ENCODE results near the gene PCNX3.
"Not testable (repeated sequence)": the region's sequence is repeated elsewhere in the genome, so short reads cannot be mapped to it uniquely, and the experiment has no call there.

The PCNX3 gene

DNA sequence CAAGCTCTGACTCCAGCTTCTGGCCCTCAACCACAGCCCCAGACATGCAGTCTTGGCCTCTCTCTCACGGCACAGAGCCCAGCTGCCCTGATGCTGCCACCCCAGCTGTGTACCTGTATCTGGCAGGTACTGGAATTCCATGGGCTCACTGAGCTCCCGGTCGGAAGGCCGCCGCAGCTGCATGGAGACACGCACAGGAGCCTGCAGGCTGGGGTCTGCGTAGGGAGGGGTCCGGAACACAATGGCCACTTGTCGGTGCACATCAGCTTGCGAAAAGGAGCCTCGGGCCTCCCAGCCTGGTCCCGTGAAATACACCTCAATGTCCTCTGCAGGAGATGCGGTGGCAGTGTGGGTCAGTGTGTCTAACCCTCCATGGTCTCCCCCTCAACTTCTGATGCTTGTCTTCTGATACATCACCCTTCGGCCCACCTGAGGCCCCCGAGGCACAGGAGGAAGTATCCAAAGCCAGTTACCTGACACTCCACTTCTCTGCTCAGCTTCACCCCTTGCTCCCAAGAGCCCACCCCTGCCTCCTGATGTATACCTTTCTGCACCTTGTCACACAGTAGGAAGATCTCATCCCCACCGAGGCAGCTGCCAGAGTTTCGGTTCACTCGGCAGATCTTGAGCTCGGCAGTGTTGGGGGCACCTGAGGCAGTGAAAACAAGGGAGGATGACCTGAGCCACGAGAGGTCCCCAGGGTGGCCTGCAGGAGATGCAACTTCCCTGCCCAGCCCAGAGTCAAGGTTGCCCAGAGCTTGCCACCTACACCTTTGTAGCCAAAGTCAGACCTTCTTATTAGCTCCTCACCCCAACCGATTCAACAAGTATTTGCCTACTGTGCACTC lies 42.8 kb downstream of the PCNX3 start:
- DNase-seq: no peak

DNA sequence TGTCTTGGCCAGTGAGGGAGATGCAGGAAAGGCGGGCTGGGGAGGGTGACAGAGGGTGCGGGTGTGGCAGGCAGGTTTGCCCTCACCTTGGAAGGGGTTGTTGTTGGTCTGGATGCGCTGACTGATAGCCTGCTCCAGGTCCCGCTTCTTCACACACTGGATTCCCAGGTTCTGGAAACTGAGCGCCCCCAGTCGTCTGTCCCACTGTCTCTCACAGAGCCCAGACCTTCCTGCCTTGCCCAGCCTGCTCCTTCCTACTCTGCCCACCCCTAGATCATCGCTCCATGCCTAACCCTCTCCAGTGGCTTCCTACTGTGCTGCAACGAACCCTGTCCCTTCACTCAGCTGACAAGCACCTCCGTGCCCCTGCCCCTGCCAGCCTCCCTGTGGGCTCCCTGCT lies 44.5 kb downstream of the PCNX3 start:
- no peak for DNase-seq

DNA sequence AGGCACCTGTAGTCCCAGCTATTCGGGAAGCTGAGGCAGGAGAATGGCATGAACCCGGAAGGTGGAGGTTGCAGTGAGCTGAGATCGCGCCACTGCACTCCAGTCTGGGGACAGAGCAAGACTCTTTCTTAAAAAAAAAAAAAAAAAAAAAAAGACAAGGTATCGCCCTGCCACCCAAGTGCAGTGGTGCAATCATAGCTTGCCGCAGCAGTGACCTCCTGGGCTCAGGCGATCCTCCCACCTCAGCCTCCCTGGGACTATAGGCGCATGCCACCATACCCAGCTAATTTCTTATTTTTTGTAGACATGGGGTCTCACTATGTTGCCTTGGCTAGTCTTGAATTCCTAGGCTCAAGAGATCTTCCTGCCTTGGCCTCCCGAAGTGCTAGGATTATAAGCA lies 45.3 kb downstream of the PCNX3 start:
- not testable (repeated sequence) for DNase-seq

DNA sequence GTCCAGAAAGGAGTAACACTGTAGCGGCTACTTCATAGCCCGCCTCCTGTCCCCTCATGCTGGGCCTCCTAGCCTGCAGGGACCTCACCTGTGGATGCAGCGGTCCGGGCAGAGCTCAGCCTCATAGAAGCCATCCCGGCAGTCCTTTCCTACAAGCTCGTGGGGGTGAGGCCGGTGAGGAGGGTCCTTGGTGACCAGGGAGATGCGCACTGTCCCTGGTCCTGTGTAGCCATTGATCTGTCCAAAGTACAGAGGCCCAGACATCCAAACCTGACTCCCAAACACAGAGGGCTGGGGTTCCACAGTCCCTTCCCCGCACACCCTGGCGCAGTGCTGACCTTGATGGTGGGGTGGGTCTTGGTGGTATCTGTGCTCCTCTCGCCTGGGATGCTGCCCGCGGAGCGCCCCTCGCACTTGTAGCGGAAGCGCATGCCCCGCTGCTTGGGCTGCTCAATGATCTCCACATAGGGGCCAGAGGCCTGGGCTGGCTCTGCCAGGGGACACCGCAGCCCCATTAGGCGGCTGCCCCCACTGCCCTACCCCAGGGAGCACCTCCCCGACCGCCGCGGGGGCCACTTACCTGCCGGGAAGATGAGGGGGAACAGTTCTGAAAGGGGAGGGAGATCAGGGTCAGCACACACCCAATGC lies 46.1 kb downstream of the PCNX3 start:
- no peak for DNase-seq

DNA sequence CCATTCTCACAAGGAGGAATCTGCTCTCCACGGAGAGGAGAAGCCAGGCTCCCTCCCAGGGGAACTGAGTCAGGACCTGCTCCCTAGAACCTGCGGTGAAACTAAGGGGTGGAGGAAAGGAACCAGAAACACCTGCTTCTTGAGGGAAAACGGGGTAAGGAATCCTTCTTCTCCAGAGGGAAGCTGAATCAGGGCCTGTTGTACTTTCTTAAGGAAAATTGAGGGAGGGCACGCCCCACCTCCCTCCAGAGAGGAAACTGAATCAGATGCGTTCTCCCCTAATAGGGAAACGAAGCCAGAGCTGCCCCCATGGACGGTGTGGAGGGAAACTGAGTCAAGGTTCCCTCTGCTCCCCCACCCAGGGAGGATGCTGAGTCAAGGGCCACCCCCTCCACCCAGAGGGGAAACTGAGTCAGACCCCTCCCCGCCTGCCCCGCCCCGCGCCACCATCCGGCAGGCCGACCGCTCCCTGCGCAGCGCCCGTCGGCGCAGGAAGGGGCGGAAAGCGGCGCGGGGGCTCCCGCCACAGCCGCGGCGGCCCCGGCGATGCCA lies 46.7 kb downstream of the PCNX3 start:
- DNase-seq: no peak

DNA sequence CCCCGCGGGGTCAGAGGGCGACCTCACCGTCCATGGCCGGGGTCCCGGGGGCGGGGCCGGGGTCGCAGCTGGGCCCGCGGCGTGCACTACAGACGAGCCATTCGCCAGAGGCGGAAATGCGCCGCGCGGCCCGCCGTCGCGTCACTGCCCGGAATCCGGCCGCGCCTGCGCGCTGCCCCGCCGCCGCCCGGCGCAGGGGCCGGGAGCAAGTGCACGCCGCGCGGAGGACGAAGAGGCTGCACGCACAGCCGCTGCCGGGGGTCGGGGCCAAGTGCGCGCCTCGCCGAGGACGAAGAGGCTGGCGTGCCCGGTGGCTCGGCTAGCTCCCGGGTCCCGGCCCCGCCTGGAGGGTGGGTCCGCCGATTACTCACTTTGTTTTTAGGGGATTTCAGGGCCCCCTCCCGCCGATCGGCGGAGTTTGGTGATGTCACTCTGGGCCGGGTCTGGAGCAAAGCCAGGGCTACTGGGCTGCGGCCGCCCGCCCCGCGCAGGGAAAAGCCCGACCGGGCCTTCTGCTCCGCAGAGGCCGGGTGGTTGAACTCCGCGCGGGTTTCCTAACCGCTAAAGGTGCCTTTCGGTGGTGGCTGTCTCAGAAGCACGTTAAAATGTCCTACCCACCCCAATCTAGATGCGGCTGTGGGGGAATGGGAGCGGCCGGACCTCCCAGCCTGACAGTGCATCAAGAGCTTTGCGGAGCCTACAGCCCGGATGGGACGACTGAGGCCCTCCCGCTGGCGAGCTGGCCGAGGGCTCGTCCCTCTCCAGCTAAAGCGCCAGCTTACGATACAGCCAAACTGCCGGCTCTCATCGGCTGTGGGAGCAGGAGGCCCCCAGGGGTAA lies 47.4 kb downstream of the PCNX3 start, which contains the start of gene RELA:
RELA (minus strand) TSS at position 118 of the 840 bp plus-strand sequence; CDS start at position 34, 84 bp downstream.
- DNase-seq: peak; percentile 94

DNA sequence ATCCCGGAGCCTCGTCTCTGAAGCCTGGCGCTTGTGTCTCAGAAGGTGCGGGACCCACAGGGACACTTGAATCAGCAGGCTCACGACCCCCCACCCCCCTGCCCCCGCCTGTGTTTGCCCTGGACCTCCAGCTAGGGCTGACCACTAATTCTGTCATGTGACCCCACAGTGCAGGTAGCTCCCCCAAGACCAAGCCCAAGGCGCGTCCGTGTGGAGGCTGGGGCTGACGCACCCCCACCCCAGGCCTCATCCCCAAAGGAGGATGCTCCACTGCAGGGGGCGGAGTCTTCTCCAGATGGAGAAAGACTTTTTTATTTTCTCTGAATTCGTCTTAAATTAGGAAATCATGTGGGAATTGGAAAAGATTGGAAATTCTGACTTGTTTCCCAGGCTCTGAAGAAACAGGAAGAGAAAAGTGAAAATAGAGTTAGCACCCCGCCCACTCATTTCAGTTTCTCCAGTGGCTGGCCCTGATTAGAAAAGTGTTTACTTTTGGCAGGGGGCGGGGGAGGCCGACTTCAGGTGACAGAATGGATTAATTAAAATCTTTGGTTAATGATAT lies 48.1 kb downstream of the PCNX3 start:
- no peak for DNase-seq

DNA sequence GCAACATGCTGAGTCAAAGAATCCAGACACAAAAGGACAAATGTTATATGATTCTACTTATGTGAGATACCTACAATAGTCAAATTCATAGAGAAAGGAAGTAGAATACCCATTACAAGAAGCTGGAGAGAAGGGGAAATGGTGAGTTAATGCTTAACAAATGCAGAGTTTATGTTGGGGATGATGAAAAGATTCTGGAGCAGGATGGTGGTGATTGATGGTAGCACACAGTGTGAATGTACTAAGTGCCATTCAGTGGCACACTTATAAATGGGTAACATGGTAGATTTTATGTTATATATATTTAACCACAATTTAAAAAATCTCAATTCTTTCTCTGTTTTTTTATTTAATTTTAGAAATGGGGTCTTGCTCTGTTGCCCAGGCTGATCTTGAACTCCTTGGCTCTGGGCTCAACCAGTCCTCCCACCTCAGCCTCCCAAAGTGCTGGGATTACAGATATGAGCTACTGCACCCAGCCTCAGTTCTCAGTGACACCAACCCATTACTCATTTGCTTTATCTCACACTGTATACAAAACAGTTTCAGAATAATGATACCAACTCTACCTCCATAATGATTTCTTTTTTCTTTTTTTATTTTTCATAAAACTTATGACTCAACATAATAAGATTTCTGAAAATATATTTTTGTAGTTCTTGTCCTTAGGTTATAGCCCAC lies 56.7 kb downstream of the PCNX3 start:
- no peak for DNase-seq

DNA sequence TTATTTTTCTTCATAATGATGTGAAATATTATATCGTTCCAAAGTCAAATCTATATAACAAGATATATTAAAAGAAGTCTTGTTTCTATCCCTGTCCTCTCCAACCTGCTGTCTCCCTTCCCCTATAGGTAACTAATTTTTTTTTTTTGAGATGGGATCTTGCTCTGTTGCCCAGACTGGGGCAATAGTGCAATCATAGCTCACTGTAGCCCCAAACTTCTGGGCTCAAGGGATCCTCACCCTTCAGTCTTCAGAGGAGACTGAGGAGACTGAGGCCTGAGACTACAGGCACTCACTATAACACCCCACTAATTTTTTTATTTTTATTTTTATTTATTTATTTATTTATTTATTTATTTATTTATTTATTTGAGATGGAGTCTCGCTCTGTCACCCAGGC lies 57.4 kb downstream of the PCNX3 start:
- DNase-seq: no peak

DNA sequence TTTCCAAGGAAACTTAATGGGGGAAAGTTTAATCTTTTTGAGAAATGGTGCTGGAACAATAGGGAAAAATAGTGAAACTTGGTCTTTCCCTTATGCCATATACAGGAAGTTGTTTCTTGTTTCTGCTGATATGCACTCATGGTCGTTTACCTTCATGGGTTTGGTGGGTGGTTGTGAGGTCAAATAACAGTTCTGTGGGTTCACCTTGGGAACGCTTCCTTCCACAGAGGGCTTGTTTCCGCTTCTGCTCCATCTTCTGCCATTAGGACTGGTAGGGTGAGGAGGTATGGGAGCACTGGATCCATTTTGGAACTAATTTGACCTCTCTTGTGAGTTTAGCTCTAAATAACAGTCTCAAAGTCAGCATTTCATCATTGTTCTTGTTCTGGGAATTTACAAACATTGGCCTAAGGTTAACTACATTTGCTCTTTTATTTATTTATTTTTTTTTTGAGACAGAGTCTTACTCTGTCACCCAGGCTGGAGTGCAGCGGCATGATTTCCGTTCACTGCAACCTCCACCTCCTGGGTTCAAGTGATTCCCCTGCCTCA lies 64.7 kb downstream of the PCNX3 start:
- no peak for DNase-seq

DNA sequence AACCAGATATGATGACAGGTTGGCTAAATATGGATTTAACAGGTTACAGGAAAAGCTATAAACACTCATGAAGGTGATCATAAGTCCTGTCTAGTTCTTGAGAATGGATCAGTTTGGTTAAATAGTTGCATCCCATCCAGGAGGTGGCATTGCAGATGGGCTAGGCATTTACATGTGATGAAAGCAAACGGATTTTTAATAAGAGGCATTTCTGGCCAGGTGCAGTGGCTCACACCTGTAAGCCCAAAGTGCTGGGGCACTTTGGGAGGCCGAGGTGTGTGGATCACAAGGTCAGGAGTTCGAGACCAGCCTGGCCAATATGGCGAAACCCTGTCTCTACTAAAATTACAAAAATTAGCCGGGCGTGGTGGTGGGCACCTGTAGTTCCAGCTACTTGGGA lies 67.9 kb downstream of the PCNX3 start:
- not testable (repeated sequence) for DNase-seq

DNA sequence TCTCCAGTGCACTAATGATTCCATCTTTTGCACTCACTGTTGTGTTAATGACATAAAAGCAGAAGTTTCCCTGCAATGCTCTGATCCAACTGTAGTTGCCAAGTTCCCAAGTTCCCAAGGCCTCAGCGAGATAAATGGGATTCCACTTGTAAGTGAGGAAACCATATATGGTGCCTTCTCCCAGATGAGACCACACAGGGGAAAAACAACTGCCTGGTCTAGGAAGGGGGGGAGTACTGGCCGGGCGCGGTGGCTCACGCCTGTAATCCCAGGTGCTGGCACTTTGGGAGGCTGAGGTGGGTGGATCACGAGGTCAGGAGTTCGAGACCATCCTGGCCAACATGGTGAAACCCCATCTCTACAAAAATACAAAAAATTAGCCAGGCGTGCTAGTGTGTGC lies 70.4 kb downstream of the PCNX3 start:
- no peak for DNase-seq

Data from CD4-positive, alpha-beta T cell treated with Interleukin-15 for 1 hour (primary cell).